GM12878 (cell line): Measurements from ENCODE around the gene NRXN3. TPM values are rescaled to one million over a fixed set of nuclear protein-coding genes. Genes with fewer than 3 reads are reported as not detected.

ENCODE experiments used
- ATAC-seq: fragments of 200-7000 bp; cut with Tn5 transposase; 3 replicates; pipeline ENCODE4 v1.9.1; 2020; ENCODE audit warnings: mild to moderate bottlenecking, moderate library complexity
- BruUV-seq: library from RNA; stranded (reverse); fragments of 400-500 nt; replicated peaks from 2 replicates; lab custom pipeline; 2021; lab: Mats Ljungman, UMichigan
- CTCF ChIA-PET: fragments of 300-600 bp; sonication (Branson Sonifier 250); formaldehyde crosslinking; extraction: SDS; loops from one replicate; lab custom pipeline; 2021; ENCODE audit warnings: inconsistent platforms; lab: Yijun Ruan, JAX
- POLR2A ChIA-PET: fragments of 350-600 bp; formaldehyde crosslinking; extraction: SDS; loops from one replicate; lab custom pipeline; 2021; ENCODE audit warnings: inconsistent platforms; lab: Charles Lee
- RAD21 ChIA-PET: fragments of 300-600 bp; sonication (Branson Sonifier 250); formaldehyde crosslinking; loops from one replicate; lab custom pipeline; 2023; ENCODE audit warnings: antibody characterized with exemption; ENCODE audit not compliant: unreplicated experiment; lab: Charles Lee
- SMC1A ChIA-PET: fragments of 300-600 bp; sonication (Branson Sonifier 250); formaldehyde crosslinking; loops from one replicate; lab custom pipeline; 2023; ENCODE audit not compliant: unreplicated experiment, uncharacterized antibody; lab: Charles Lee
- DNase-seq: peaks from one replicate; pipeline ENCODE4 v3.0.0-alpha.2; 2011; ENCODE audit warnings: low read depth, low spot score
- FAIRE-seq: peaks from 3 replicates; lab custom pipeline; 2011; peaks lifted over from hg19 to GRCh38; lab: Jason Lieb, UNC
- H2AFZ ChIP-seq: 2 replicates; pipeline ENCODE4 v1.6.0; 2011; ENCODE audit warnings: low read depth, low read length, control low read depth; ENCODE audit not compliant: control insufficient read depth
- H3K27ac ChIP-seq: 2 replicates; pipeline ENCODE4 v1.5.1; 2011; ENCODE audit warnings: control low read depth; ENCODE audit not compliant: control insufficient read depth, insufficient read depth
- H3K27me3 ChIP-seq, 2 experiments: replicated peaks in 1 of 2; 2 replicates each; pipeline versions ENCODE4 v1.6.0 to v1.6.1; 2011; ENCODE audit warnings: low read length in 1 of 2; ENCODE audit not compliant: control insufficient read depth in 2 of 2, insufficient read depth in 2 of 2
- H3K36me3 ChIP-seq, 2 experiments: 2 replicates each; pipeline ENCODE4 v1.5.1; 2011; ENCODE audit warnings: low read length in 1 of 2; ENCODE audit not compliant: control insufficient read depth in 2 of 2, insufficient read depth in 2 of 2
- H3K4me1 ChIP-seq: 2 replicates; pipeline ENCODE4 v1.6.1; 2011; ENCODE audit warnings: mild to moderate bottlenecking, low read length, moderate library complexity, mixed read lengths; ENCODE audit not compliant: control insufficient read depth, insufficient read depth
- H3K4me2 ChIP-seq: 2 replicates; pipeline ENCODE4 v1.6.0; 2011; ENCODE audit warnings: control low read depth; ENCODE audit not compliant: control insufficient read depth, insufficient read depth
- H3K4me3 ChIP-seq: fragments of 200-600 bp; sonication (generic); 2 replicates; pipeline ENCODE4 v1.5.1; 2016
- H3K79me2 ChIP-seq: 2 replicates; pipeline ENCODE4 v1.6.0; 2011; ENCODE audit warnings: low read length; ENCODE audit not compliant: control insufficient read depth, insufficient read depth
- H3K9ac ChIP-seq: 2 replicates; pipeline ENCODE4 v1.8.0; 2011; ENCODE audit warnings: low read length, control low read depth, mixed read lengths; ENCODE audit not compliant: control insufficient read depth, insufficient read depth
- H3K9me3 ChIP-seq: replicated peaks from 3 replicates; pipeline ENCODE4 v1.5.1; 2011; ENCODE audit warnings: mild to moderate bottlenecking, low read length; ENCODE audit not compliant: control insufficient read depth, insufficient read depth
- H4K20me1 ChIP-seq: 2 replicates; pipeline ENCODE4 v1.6.0; 2011; ENCODE audit not compliant: control insufficient read depth, insufficient read depth
- CBX5 ChIP-seq: sonication (generic); IDR thresholded peaks from 2 replicates; pipeline ENCODE4 v1.6.1; 2016; ENCODE audit warnings: low read depth, moderate library complexity, mild to moderate bottlenecking, inconsistent platforms
- MXI1 ChIP-seq: fragments of 150-350 bp; IDR thresholded peaks from 2 replicates; pipeline ENCODE4 v1.6.1; 2011; ENCODE audit warnings: low read depth, mild to moderate bottlenecking, inconsistent platforms, low read length, improper control_type of control experiment
- RFX5 ChIP-seq: IDR thresholded peaks from 2 replicates; pipeline ENCODE4 v1.6.1; 2011; ENCODE audit warnings: low read depth, low read length, improper control_type of control experiment
- SREBF1 ChIP-seq: IDR thresholded peaks from 2 replicates; pipeline ENCODE4 v1.6.1; 2012; ENCODE audit warnings: mild to moderate bottlenecking, low read length
- SREBF2 ChIP-seq: IDR thresholded peaks from 2 replicates; pipeline ENCODE4 v1.6.1; 2012; ENCODE audit warnings: mild to moderate bottlenecking, low read length
- SUPT20H ChIP-seq: IDR thresholded peaks from 2 replicates; pipeline ENCODE4 v1.6.1; 2011; ENCODE audit warnings: low read depth, mild to moderate bottlenecking, low read length, moderate library complexity, borderline replicate concordance; ENCODE audit not compliant: control insufficient read depth
- TAF1 ChIP-seq: IDR thresholded peaks from 2 replicates; pipeline ENCODE4 v1.6.1; 2011; ENCODE audit warnings: mild to moderate bottlenecking, low read depth, low read length, borderline replicate concordance
- ZNF384 ChIP-seq: IDR thresholded peaks from 2 replicates; pipeline ENCODE4 v1.6.1; 2012; ENCODE audit warnings: low read depth, mild to moderate bottlenecking, low read length, improper control_type of control experiment, borderline replicate concordance
- ZZZ3 ChIP-seq: IDR thresholded peaks from 2 replicates; pipeline ENCODE4 v1.6.1; 2011; ENCODE audit warnings: low read depth; ENCODE audit not compliant: control insufficient read depth, insufficient read length
- WGBS: methylation state at CpG from one replicate; pipeline ENCODE4 v1.1.6; 2016; ENCODE audit warnings: low lambda C conversion rate; ENCODE audit not compliant: insufficient replicate concordance, insufficient coverage; ENCODE audit errors: missing lambda C conversion rate; 5-methylcytosine and 5-hydroxymethylcytosine counted together
- in situ Hi-C: fragments of 300-500 bp; cut with MboI; formaldehyde crosslinking; loops from 9 replicates; pipeline ENCODE4 v1.14.3; 2018; ENCODE audit warnings: mixed read lengths
- intact Hi-C: fragments of 100-400 bp; cut with micrococcal nuclease; formaldehyde crosslinking; loops from one replicate; pipeline ENCODE4 v1.14.2; 2022; ENCODE audit not compliant: unreplicated experiment
- polyA plus RNA-seq, 11 experiments: library from polyadenylated mRNA; depleted of rRNA in 4 of 11; unstranded in 6 of 11; stranded (reverse) in 5 of 11; fragments of >200 nt; fragmentation: Nextera tagmentation in 4 of 11; fragmentation: Illumina TruSeq in 1 of 11; extraction: Ambion mirVana in 4 of 11; extraction: Trizol in 1 of 11; gene quantifications; 1 replicate in 1 of 11; 2 replicates in 10 of 11; pipeline versions ENCODE4 v1.2.1 to v1.2.3, GENCODE V29; 2011 to 2016; ENCODE audit warnings: inconsistent platforms in 2 of 11, missing spikeins in 2 of 11, low read depth in 1 of 11
- total RNA-seq, 4 experiments: library from RNA; depleted of rRNA in 3 of 4; stranded (reverse); fragments of >200 nt in 3 of 4; fragmentation: Illumina TruSeq in 1 of 4; extraction: Trizol in 1 of 4; gene quantifications; 2 replicates each; pipeline versions ENCODE4 v1.2.1 to v1.2.3, GENCODE V29; 2013 to 2021
- TF ChIP-seq, protein P1 (sequence below): IDR thresholded peaks from 2 replicates; pipeline ENCODE4 v1.6.1; 2011; ENCODE audit warnings: borderline replicate concordance, low read depth, mild to moderate bottlenecking, moderate library complexity, mixed read lengths, low read length; ENCODE audit not compliant: insufficient read depth; ENCODE audit errors: extremely low read length

NRXN3 gene
- total and polyA plus RNA-seq, 10 of the 15 experiments (the other 5 are each of a cell fraction or from before 2014, with no cell fraction given) = 0.52 to 3.3 (median 1.4) TPM

DNA sequence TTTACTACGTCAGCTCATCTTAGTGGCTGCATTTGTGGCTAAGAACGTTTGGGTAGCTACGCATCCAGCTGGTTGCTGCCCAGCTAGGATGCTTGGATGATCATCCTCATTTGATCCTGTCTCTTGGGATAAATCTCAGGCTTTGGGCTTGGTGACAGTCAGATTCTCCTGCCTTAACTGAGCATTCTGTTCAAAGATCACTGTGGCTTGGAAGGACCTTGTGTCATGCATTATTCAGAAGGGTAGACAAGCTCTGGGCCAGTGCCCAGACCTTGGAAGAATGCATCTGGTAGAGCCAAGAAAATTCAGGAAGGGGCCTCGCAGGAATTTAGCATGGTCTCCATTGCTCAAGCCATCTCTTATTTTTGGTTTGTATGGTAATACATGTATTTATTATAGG, 188.4 kb downstream of the NRXN3 start:
- DNase-seq (no peak), ATAC-seq (no peak), FAIRE-seq (no peak)
- WGBS = 6% methylated on average over 4 of the region's 4 CpGs
- intact Hi-C loops (no loop called here), in situ Hi-C loops (no loop called here)
- ChIA-PET POLR2A (no interaction called here), CTCF (interaction anchor here (0.7 kb wide), 1 partner anchor 20 kb away, joined by 3 read pairs; no protein-coding TSS in a partner anchor), SMC1A (no interaction called here), RAD21 (no interaction called here)
- H3K36me3 ChIP-seq = no peaks in the 10 kb centered on the region
- no peaks in the 10 kb centered on the region for H3K79me2 ChIP-seq
- TF ChIP-seq SREBF1 (no peak), MXI1 (no peak), CBX5 (no peak), SUPT20H (no peak), TAF1 (no peak), ZNF384 (no peak), SREBF2 (no peak), RFX5 (no peak), ZZZ3 (no peak)
- TF ChIP-seq, protein P1, sequence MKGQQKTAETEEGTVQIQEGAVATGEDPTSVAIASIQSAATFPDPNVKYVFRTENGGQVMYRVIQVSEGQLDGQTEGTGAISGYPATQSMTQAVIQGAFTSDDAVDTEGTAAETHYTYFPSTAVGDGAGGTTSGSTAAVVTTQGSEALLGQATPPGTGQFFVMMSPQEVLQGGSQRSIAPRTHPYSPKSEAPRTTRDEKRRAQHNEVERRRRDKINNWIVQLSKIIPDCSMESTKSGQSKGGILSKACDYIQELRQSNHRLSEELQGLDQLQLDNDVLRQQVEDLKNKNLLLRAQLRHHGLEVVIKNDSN = no peak
- no peaks in the 10 kb centered on the region for H3K27me3 ChIP-seq
- H3K9me3 ChIP-seq = no peaks in the 10 kb centered on the region
- no peak overlapping the region for H2AFZ ChIP-seq
- no peak overlapping the region for H3K4me2 ChIP-seq
- no TSS peak for BruUV-seq
- H3K27ac ChIP-seq = no peak overlapping the region
- H3K9ac ChIP-seq = no peak overlapping the region
- H4K20me1 ChIP-seq = no peaks in the 10 kb centered on the region
- H3K4me3 ChIP-seq = no peak overlapping the region
- no peaks in the 10 kb centered on the region for H3K4me1 ChIP-seq
